ENCODE measurements around the gene EDARADD. TPM values are rescaled to one million over a fixed set of nuclear protein-coding genes. Genes with fewer than 3 reads are reported as not detected.

Gene EDARADD
- polyA plus RNA-seq, 1 donor (not counting 4 experiments of a cell fraction or from before 2014, with no cell fraction given) = 12.3 TPM

DNA sequence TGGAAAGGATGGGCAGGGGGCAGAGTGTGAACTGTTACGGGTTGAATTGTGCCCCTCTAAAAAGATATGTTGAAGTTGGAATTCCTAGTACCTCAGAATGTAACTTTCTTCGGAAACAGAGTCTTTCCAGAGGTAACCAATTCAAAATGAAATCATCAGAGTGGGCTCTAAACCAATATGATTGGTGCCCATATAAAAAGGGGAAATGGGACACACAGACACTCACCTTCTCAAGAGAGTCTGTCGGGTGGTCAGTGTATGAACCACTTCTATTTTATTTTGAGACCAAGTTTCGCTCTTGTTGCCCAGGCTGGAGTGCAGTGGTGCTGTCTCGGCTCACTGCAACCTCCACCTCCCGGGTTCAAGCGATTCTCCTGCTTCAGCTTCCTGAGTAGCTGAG lies 7.6 kb downstream of the EDARADD start:
- no peak overlapping the region for H2AFZ ChIP-seq (ENCODE audit: control insufficient read depth, low read length)
- FAIRE-seq = no peak
- H3K9me1 ChIP-seq (ENCODE audit: control insufficient read depth, extremely low read depth, insufficient read depth, low read length) = no peaks in the 10 kb centered on the region
- dilution Hi-C loops (cut with MboI; ENCODE audit: extremely low pct_ligation_motif_present, low sequenced_read_pairs) = no loop called here
- no peaks in the 10 kb centered on the region for H3K36me3 ChIP-seq (ENCODE audit: control insufficient read depth in 2 of 2, extremely low read depth in 1 of 2, insufficient read depth in 2 of 2, low read length in 2 of 2)
- H3K27ac ChIP-seq (ENCODE audit: control insufficient read depth, insufficient read depth, low read length) = no peak overlapping the region
- peaks cover under 1% of the 10 kb centered on the region for H3K4me1 ChIP-seq (ENCODE audit: control insufficient read depth, extremely low read depth, insufficient read depth, low read length)
- H3K9me3 ChIP-seq (ENCODE audit: control insufficient read depth, low read depth, low read length) = no peaks in the 10 kb centered on the region
- H4K20me1 ChIP-seq (ENCODE audit: control insufficient read depth, extremely low read depth, insufficient read depth, low read length) = no peaks in the 10 kb centered on the region
- no peak for TF ChIP-seq EZH2 (IDR thresholded peaks at IDR 0.05; ENCODE audit: low read length)
- TF ChIP-seq, protein P1, sequence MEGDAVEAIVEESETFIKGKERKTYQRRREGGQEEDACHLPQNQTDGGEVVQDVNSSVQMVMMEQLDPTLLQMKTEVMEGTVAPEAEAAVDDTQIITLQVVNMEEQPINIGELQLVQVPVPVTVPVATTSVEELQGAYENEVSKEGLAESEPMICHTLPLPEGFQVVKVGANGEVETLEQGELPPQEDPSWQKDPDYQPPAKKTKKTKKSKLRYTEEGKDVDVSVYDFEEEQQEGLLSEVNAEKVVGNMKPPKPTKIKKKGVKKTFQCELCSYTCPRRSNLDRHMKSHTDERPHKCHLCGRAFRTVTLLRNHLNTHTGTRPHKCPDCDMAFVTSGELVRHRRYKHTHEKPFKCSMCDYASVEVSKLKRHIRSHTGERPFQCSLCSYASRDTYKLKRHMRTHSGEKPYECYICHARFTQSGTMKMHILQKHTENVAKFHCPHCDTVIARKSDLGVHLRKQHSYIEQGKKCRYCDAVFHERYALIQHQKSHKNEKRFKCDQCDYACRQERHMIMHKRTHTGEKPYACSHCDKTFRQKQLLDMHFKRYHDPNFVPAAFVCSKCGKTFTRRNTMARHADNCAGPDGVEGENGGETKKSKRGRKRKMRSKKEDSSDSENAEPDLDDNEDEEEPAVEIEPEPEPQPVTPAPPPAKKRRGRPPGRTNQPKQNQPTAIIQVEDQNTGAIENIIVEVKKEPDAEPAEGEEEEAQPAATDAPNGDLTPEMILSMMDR (optimal IDR thresholded peaks at IDR 0.05 in 1 of 3, IDR thresholded peaks at IDR 0.05 in 1 of 3, conservative IDR thresholded peaks at IDR 0.05 in 1 of 3; ENCODE audit: extremely low read depth in 1 of 3, insufficient read depth in 2 of 3, low read length in 3 of 3) = no peak
- peaks cover 22% of the 10 kb centered on the region for H3K79me2 ChIP-seq (ENCODE audit: control insufficient read depth, insufficient read depth, low read length)
- H3K4me2 ChIP-seq (ENCODE audit: control insufficient read depth, extremely low read depth, insufficient read depth, low read depth, low read length) = no peak overlapping the region
- DNase-seq (ENCODE audit: low read depth, low spot score) = no peak
- no peak overlapping the region for H3K4me3 ChIP-seq (ENCODE audit: control insufficient read depth in 2 of 3, extremely low read depth in 1 of 3, insufficient read depth in 2 of 3, low read depth in 1 of 3, low read length in 3 of 3)
- H3K9ac ChIP-seq (ENCODE audit: control insufficient read depth, extremely low read depth, insufficient read depth, low read length) = no peak overlapping the region
- no peaks in the 10 kb centered on the region for H3K27me3 ChIP-seq (ENCODE audit: control insufficient read depth, extremely low read depth, insufficient read depth, low read length)

- DNase-seq (ENCODE audit: low read depth, low spot score) (no peak), FAIRE-seq (no peak)
- no peak for TF ChIP-seq EZH2 (IDR thresholded peaks at IDR 0.05; ENCODE audit: low read length)
- TF ChIP-seq, protein P1 (optimal IDR thresholded peaks at IDR 0.05 in 1 of 3, IDR thresholded peaks at IDR 0.05 in 1 of 3, conservative IDR thresholded peaks at IDR 0.05 in 1 of 3; ENCODE audit: extremely low read depth in 1 of 3, insufficient read depth in 2 of 3, low read length in 3 of 3) = no peak
- Histone ChIP-seq H3K27ac (ENCODE audit: control insufficient read depth, insufficient read depth, low read length) (no peak overlapping the region), H3K4me3 (ENCODE audit: control insufficient read depth in 2 of 3, extremely low read depth in 1 of 3, insufficient read depth in 2 of 3, low read depth in 1 of 3, low read length in 3 of 3) (no peak overlapping the region), H3K4me2 (ENCODE audit: control insufficient read depth, extremely low read depth, insufficient read depth, low read depth, low read length) (no peak overlapping the region), H3K79me2 (ENCODE audit: control insufficient read depth, insufficient read depth, low read length) (peaks cover 10% of the 10 kb centered on the region), H3K9me1 (ENCODE audit: control insufficient read depth, extremely low read depth, insufficient read depth, low read length) (no peaks in the 10 kb centered on the region), H3K9ac (ENCODE audit: control insufficient read depth, extremely low read depth, insufficient read depth, low read length) (no peak overlapping the region), H3K27me3 (ENCODE audit: control insufficient read depth, extremely low read depth, insufficient read depth, low read length) (no peaks in the 10 kb centered on the region), H4K20me1 (ENCODE audit: control insufficient read depth, extremely low read depth, insufficient read depth, low read length) (no peaks in the 10 kb centered on the region), H3K4me1 (ENCODE audit: control insufficient read depth, extremely low read depth, insufficient read depth, low read length) (no peaks in the 10 kb centered on the region), H3K9me3 (ENCODE audit: control insufficient read depth, low read depth, low read length) (no peaks in the 10 kb centered on the region), H3K36me3 (ENCODE audit: control insufficient read depth in 2 of 2, extremely low read depth in 1 of 2, insufficient read depth in 2 of 2, low read length in 2 of 2) (no peaks in the 10 kb centered on the region), H2AFZ (ENCODE audit: control insufficient read depth, low read length) (no peak overlapping the region)
- dilution Hi-C loops (cut with MboI; ENCODE audit: extremely low pct_ligation_motif_present, low sequenced_read_pairs) = no loop called here
Observed at GRCh38 chr1:236403905-236404696, 10.0 kb downstream of the EDARADD start.

Measured in keratinocyte (primary cell).